HUES6 (cell line): ENCODE results near the gene ATP5IF1.
A peak's percentile ranks its signal among the peaks of the same experiment; 100 is the strongest.

Source experiments
- H3K27ac ChIP-seq: 2 replicates; pipeline ENCODE4 v1.7.0; 2013; ENCODE audit warnings: low read depth, mild to moderate bottlenecking, low read length, inconsistent platforms
- H3K27me3 ChIP-seq: 2 replicates; pipeline ENCODE4 v1.6.1; 2013; ENCODE audit warnings: low read length; ENCODE audit not compliant: control insufficient read depth, insufficient read depth
- H3K36me3 ChIP-seq: 2 replicates; pipeline ENCODE4 v1.6.1; 2013; ENCODE audit warnings: low read length; ENCODE audit not compliant: control insufficient read depth, insufficient read depth
- H3K4me1 ChIP-seq: 2 replicates; pipeline ENCODE4 v1.6.1; 2013; ENCODE audit warnings: low read length; ENCODE audit not compliant: control insufficient read depth, insufficient read depth
- H3K4me3 ChIP-seq: 2 replicates; pipeline ENCODE4 v1.5.1; 2013; ENCODE audit warnings: low read depth, low read length
- H3K9ac ChIP-seq: one replicate; pipeline ENCODE4 v1.6.1; 2013; ENCODE audit warnings: mild to moderate bottlenecking, low read length
- H3K9me3 ChIP-seq: 2 replicates; pipeline ENCODE4 v1.6.1; 2013; ENCODE audit warnings: low read depth, low read length; ENCODE audit not compliant: control insufficient read depth, insufficient read depth

ATP5IF1 gene

GRCh38 chr1:28239004-28239403, 3.1 kb downstream of the ATP5IF1 start:
- peaks cover 5% of the 10 kb centered on the region; the same call in 1 of the 2 replicates for H3K4me1 ChIP-seq

GRCh38 chr1:28240024-28240423, 4.1 kb downstream of the ATP5IF1 start:
- no peaks in the 10 kb centered on the region for H3K9me3 ChIP-seq
- no peak overlapping the region for H3K27ac ChIP-seq
- no peaks in the 10 kb centered on the region for H3K27me3 ChIP-seq
- peaks cover 5% of the 10 kb centered on the region; the same call in 1 of the 2 replicates for H3K4me1 ChIP-seq
- peaks cover 16% of the 10 kb centered on the region for H3K36me3 ChIP-seq
- H3K4me3 ChIP-seq: no peak overlapping the region
- H3K9ac ChIP-seq: no peak overlapping the region

More at GRCh38 chr1:28239004-28239403, 3.1 kb downstream of the ATP5IF1 start:
- no peaks in the 10 kb centered on the region for H3K27me3 ChIP-seq
- H3K9ac ChIP-seq: no peak overlapping the region
- H3K4me3 ChIP-seq: no peak overlapping the region
- no peaks in the 10 kb centered on the region for H3K9me3 ChIP-seq
- peaks cover 16% of the 10 kb centered on the region for H3K36me3 ChIP-seq
- no peak overlapping the region; the same call in 1 of the 2 replicates for H3K27ac ChIP-seq

- peaks cover 16% of the 10 kb centered on the region for H3K36me3 ChIP-seq
- H3K27ac ChIP-seq: no peak overlapping the region
- no peak overlapping the region for H3K4me3 ChIP-seq
- H3K27me3 ChIP-seq: no peaks in the 10 kb centered on the region
- H3K9ac ChIP-seq: no peak overlapping the region
- no peaks in the 10 kb centered on the region for H3K9me3 ChIP-seq
- peaks cover 3% of the 10 kb centered on the region; the same call in 1 of the 2 replicates for H3K4me1 ChIP-seq
These were observed 5.8 kb downstream of the ATP5IF1 start for GRCh38 chr1:28241638-28242241.

GRCh38 chr1:28243685-28244311, 7.9 kb downstream of the ATP5IF1 start:
- Histone ChIP-seq H3K4me3 (no peak overlapping the region), H3K9me3 (no peaks in the 10 kb centered on the region), H3K9ac (no peak overlapping the region), H3K4me1 (peaks cover 14% of the 10 kb centered on the region), H3K27ac (no peak overlapping the region), H3K27me3 (no peaks in the 10 kb centered on the region), H3K36me3 (peaks cover 3% of the 10 kb centered on the region)

- H3K9ac ChIP-seq: no peak overlapping the region
These were observed 8.8 kb downstream of the ATP5IF1 start for GRCh38 chr1:28244549-28245251.

GRCh38 chr1:28246427-28246832, 10.5 kb downstream of the ATP5IF1 start:
- no peaks in the 10 kb centered on the region for H3K27me3 ChIP-seq
- H3K9me3 ChIP-seq: no peaks in the 10 kb centered on the region
- H3K4me1 ChIP-seq: peaks cover 25% of the 10 kb centered on the region
- no peaks in the 10 kb centered on the region for H3K36me3 ChIP-seq
- peak overlapping the region; percentile 54 for H3K9ac ChIP-seq
- H3K4me3 ChIP-seq: peak overlapping the region; percentile 56
- peak overlapping the region; percentile 20; the same call in 1 of the 2 replicates for H3K27ac ChIP-seq

More at GRCh38 chr1:28244549-28245251, 8.8 kb downstream of the ATP5IF1 start:
- Histone ChIP-seq H3K36me3 (peaks cover 3% of the 10 kb centered on the region), H3K27ac (no peak overlapping the region), H3K4me1 (peaks cover 23% of the 10 kb centered on the region), H3K4me3 (no peak overlapping the region), H3K9me3 (no peaks in the 10 kb centered on the region), H3K27me3 (no peaks in the 10 kb centered on the region)

- Histone ChIP-seq H3K36me3 (no peaks in the 10 kb centered on the region), H3K9ac (peak overlapping the region; percentile 29), H3K27me3 (no peaks in the 10 kb centered on the region), H3K4me3 (peak overlapping the region; percentile 53), H3K9me3 (no peaks in the 10 kb centered on the region), H3K27ac (peak overlapping the region; percentile 51; the same call in 1 of the 2 replicates), H3K4me1 (peaks cover 25% of the 10 kb centered on the region)
These were observed 11.8 kb downstream of the ATP5IF1 start for GRCh38 chr1:28247612-28248272.

- peaks cover 25% of the 10 kb centered on the region for H3K4me1 ChIP-seq
- H3K36me3 ChIP-seq: no peaks in the 10 kb centered on the region
- peak overlapping the region; percentile 61 for H3K9ac ChIP-seq
- H3K27me3 ChIP-seq: no peaks in the 10 kb centered on the region
- peak overlapping the region; percentile 66 for H3K27ac ChIP-seq
- no peaks in the 10 kb centered on the region for H3K9me3 ChIP-seq
- peak overlapping the region; percentile 37 for H3K4me3 ChIP-seq
These were observed 12.5 kb downstream of the ATP5IF1 start for GRCh38 chr1:28248273-28249012.

- H3K27me3 ChIP-seq: no peaks in the 10 kb centered on the region
- H3K9me3 ChIP-seq: no peaks in the 10 kb centered on the region
- peaks cover 25% of the 10 kb centered on the region for H3K4me1 ChIP-seq
- peak overlapping the region; percentile 61 for H3K9ac ChIP-seq
- 0 out of 2 replicates have a peak overlapping the region, but pooled peaks have one; percentile 28 for H3K4me3 ChIP-seq
- H3K36me3 ChIP-seq: no peaks in the 10 kb centered on the region
- H3K27ac ChIP-seq: peak overlapping the region; percentile 66
These were observed 13.3 kb downstream of the ATP5IF1 start for GRCh38 chr1:28249013-28249865.
